H1 (cell line): ENCODE results near the gene BMI1. TPM values are rescaled to one million over a fixed set of nuclear protein-coding genes. Genes with fewer than 3 reads are reported as not detected.

Experiments used
- CTCF ChIA-PET: fragments of 300-600 bp; sonication (Branson Sonifier 250); formaldehyde crosslinking; loops from one replicate; lab custom pipeline; 2021; ENCODE audit not compliant: partially characterized antibody; lab: Charles Lee
- POLR2A ChIA-PET: fragments of 300-600 bp; sonication (Branson Sonifier 250); formaldehyde crosslinking; loops from one replicate; lab custom pipeline; 2021; ENCODE audit warnings: inconsistent platforms; ENCODE audit not compliant: partially characterized antibody; lab: Charles Lee
- DNase-seq, 2 experiments: peaks; one replicate each; pipeline versions ENCODE4 v3.0.0 to v3.0.0-alpha.2; 2010 to 2022; ENCODE audit warnings: low spot score in 2 of 2, low read depth in 1 of 2, mixed read lengths in 1 of 2
- FAIRE-seq: peaks from 2 replicates; lab custom pipeline; 2011; peaks lifted over from hg19 to GRCh38; lab: Jason Lieb, UNC
- H2AFZ ChIP-seq: 2 replicates; pipeline ENCODE4 v1.8.1; 2012; ENCODE audit warnings: low read length, inconsistent platforms
- H2AK5ac ChIP-seq: 2 replicates; pipeline ENCODE4 v1.6.1; 2013; ENCODE audit warnings: low read depth, low read length
- H2BK120ac ChIP-seq: replicated peaks from 2 replicates; pipeline ENCODE3; 2013; ENCODE audit warnings: low read depth, low read length, inconsistent platforms
- H2BK12ac ChIP-seq: 2 replicates; pipeline ENCODE4 v1.6.1; 2013; ENCODE audit warnings: low read depth, low read length
- H2BK15ac ChIP-seq: 2 replicates; pipeline ENCODE4 v1.6.1; 2013; ENCODE audit warnings: low read length
- H2BK20ac ChIP-seq: 2 replicates; pipeline ENCODE4 v1.6.1; 2013; ENCODE audit warnings: low read length
- H2BK5ac ChIP-seq: 2 replicates; pipeline ENCODE4 v1.6.1; 2013; ENCODE audit warnings: low read depth, low read length
- H3K14ac ChIP-seq: 2 replicates; pipeline ENCODE4 v1.6.1; 2013; ENCODE audit warnings: inconsistent platforms; ENCODE audit not compliant: insufficient read length
- H3K18ac ChIP-seq: 2 replicates; pipeline ENCODE4 v1.6.1; 2013; ENCODE audit warnings: low read length; ENCODE audit errors: extremely low read depth
- H3K23ac ChIP-seq: 2 replicates; pipeline ENCODE4 v1.6.1; 2013; ENCODE audit warnings: inconsistent platforms; ENCODE audit not compliant: insufficient read length
- H3K23me2 ChIP-seq: 2 replicates; pipeline ENCODE4 v1.6.1; 2013; ENCODE audit warnings: low read depth, low read length
- H3K27ac ChIP-seq: 2 replicates; pipeline ENCODE4 v1.6.1; 2011; ENCODE audit warnings: low read depth, low read length, inconsistent platforms
- H3K27me3 ChIP-seq, 4 experiments: replicated peaks in 1 of 4; 1 replicate in 1 of 4; 2 replicates in 3 of 4; pipeline versions ENCODE4 v1.6.1 to v1.8.1; 2011 to 2013; ENCODE audit warnings: low read length in 3 of 4, mild to moderate bottlenecking in 3 of 4, inconsistent platforms in 2 of 4, mixed read lengths in 2 of 4, moderate library complexity in 1 of 4; ENCODE audit not compliant: control insufficient read depth in 3 of 4, insufficient read depth in 3 of 4; ENCODE audit errors: extremely low read depth in 1 of 4
- H3K36me3 ChIP-seq, 4 experiments: 2 replicates each; pipeline versions ENCODE4 v1.6.1 to v1.8.1; 2011 to 2013; ENCODE audit warnings: mild to moderate bottlenecking in 4 of 4, low read length in 3 of 4, moderate library complexity in 2 of 4, control low read depth in 1 of 4, inconsistent platforms in 1 of 4; ENCODE audit not compliant: insufficient read depth in 4 of 4, control insufficient read depth in 2 of 4
- H3K4ac ChIP-seq: replicated peaks from 2 replicates; pipeline ENCODE3; 2013; ENCODE audit warnings: low read length, low read depth, mixed read lengths, inconsistent platforms; ENCODE audit not compliant: insufficient read length
- H3K4me1 ChIP-seq, 4 experiments: replicated peaks in 1 of 4; 1 replicate in 1 of 4; 2 replicates in 3 of 4; pipeline versions ENCODE4 v1.6.1 to v1.8.1; 2011 to 2013; ENCODE audit warnings: low read length in 3 of 4, inconsistent platforms in 2 of 4, mixed read lengths in 1 of 4; ENCODE audit not compliant: insufficient read depth in 4 of 4, control insufficient read depth in 3 of 4
- H3K4me2 ChIP-seq, 2 experiments: 2 replicates each; pipeline versions ENCODE4 v1.6.1 to v1.8.1; 2011 to 2013; ENCODE audit warnings: low read depth in 2 of 2, low read length in 2 of 2, control low read depth in 1 of 2, inconsistent platforms in 1 of 2, mild to moderate bottlenecking in 1 of 2; ENCODE audit not compliant: insufficient read depth in 1 of 2
- H3K4me3 ChIP-seq, 4 experiments: fragments of 200-600, 300-600 bp in 1 of 4; sonication (generic), shearing (Covaris generic), sonication (Bioruptor Twin) in 1 of 4; 2 replicates each; pipeline versions ENCODE4 v1.5.1 to v1.8.1; 2011 to 2016; ENCODE audit warnings: low read length in 4 of 4, low read depth in 3 of 4, control low read depth in 2 of 4, inconsistent platforms in 2 of 4, mild to moderate bottlenecking in 2 of 4, mixed read lengths in 1 of 4, moderate library complexity in 1 of 4; ENCODE audit not compliant: insufficient read depth in 2 of 4; ENCODE audit errors: extremely low read depth in 1 of 4
- H3K56ac ChIP-seq: replicated peaks from 2 replicates; pipeline ENCODE3; 2013; ENCODE audit warnings: low read depth, mild to moderate bottlenecking, mixed read lengths, low read length, inconsistent platforms; ENCODE audit not compliant: insufficient read length
- H3K79me1 ChIP-seq: 2 replicates; pipeline ENCODE4 v1.6.1; 2013; ENCODE audit warnings: low read depth, low read length, control low read depth
- H3K79me2 ChIP-seq, 2 experiments: 2 replicates each; pipeline versions ENCODE4 v1.6.1 to v1.8.1; 2012 to 2013; ENCODE audit warnings: low read length in 2 of 2, mild to moderate bottlenecking in 2 of 2, inconsistent platforms in 1 of 2; ENCODE audit not compliant: insufficient read depth in 2 of 2, control insufficient read depth in 1 of 2
- H3K9ac ChIP-seq, 4 experiments: replicated peaks in 1 of 4; 1 replicate in 1 of 4; 2 replicates in 3 of 4; pipeline versions ENCODE4 v1.6.1 to v1.8.1; 2011 to 2013; ENCODE audit warnings: low read depth in 3 of 4, low read length in 3 of 4, control low read depth in 2 of 4, mild to moderate bottlenecking in 2 of 4, moderate library complexity in 2 of 4, inconsistent platforms in 1 of 4; ENCODE audit errors: extremely low read depth in 1 of 4
- H3K9me3 ChIP-seq, 2 experiments: 2 replicates each; pipeline versions ENCODE4 v1.6.1 to v1.8.1; 2012 to 2013; ENCODE audit warnings: mild to moderate bottlenecking in 2 of 2, moderate library complexity in 2 of 2, control low read depth in 1 of 2, inconsistent platforms in 1 of 2, low read depth in 1 of 2, low read length in 1 of 2, mixed read lengths in 1 of 2; ENCODE audit not compliant: insufficient read depth in 2 of 2
- H4K20me1 ChIP-seq, 2 experiments: replicated peaks in 1 of 2; 2 replicates each; pipeline versions ENCODE3 to v1.8.1; 2011 to 2013; ENCODE audit warnings: inconsistent platforms in 2 of 2, low read length in 2 of 2, mild to moderate bottlenecking in 1 of 2; ENCODE audit not compliant: insufficient read depth in 2 of 2, control insufficient read depth in 1 of 2
- H4K5ac ChIP-seq: 2 replicates; pipeline ENCODE4 v1.6.1; 2013; ENCODE audit warnings: low read length, low read depth, mixed read lengths, inconsistent platforms; ENCODE audit not compliant: insufficient read length
- H4K8ac ChIP-seq: 2 replicates; pipeline ENCODE4 v1.8.0; 2013; ENCODE audit warnings: mild to moderate bottlenecking, moderate library complexity, low read length, inconsistent platforms; ENCODE audit not compliant: insufficient read depth; ENCODE audit errors: extremely low read depth
- H4K91ac ChIP-seq: replicated peaks from 2 replicates; pipeline ENCODE3; 2013; ENCODE audit warnings: low read length, mixed read lengths, inconsistent platforms; ENCODE audit not compliant: insufficient read length
- BCL11A ChIP-seq, 2 experiments: IDR thresholded peaks; one replicate each; pipeline ENCODE4 v1.6.1; 2011; ENCODE audit warnings: low read depth in 2 of 2, low read length in 2 of 2, mild to moderate bottlenecking in 2 of 2
- BRCA1 ChIP-seq: IDR thresholded peaks from 2 replicates; pipeline ENCODE4 v1.6.1; 2012; ENCODE audit warnings: low read depth, low read length, improper control_type of control experiment
- EGR1 ChIP-seq: IDR thresholded peaks from 2 replicates; pipeline ENCODE4 v1.6.1; 2011; ENCODE audit warnings: low read depth, low read length, borderline replicate concordance
- EP300 ChIP-seq, 2 experiments: IDR thresholded peaks; 1 replicate in 1 of 2; 2 replicates in 1 of 2; pipeline ENCODE4 v1.6.1; 2011 to 2012; ENCODE audit warnings: low read depth in 2 of 2, low read length in 2 of 2, mild to moderate bottlenecking in 2 of 2, borderline replicate concordance in 1 of 2, inconsistent platforms in 1 of 2, moderate library complexity in 1 of 2
- KDM5A ChIP-seq: fragments of 200-600 bp; IDR thresholded peaks from 2 replicates; pipeline ENCODE4 v1.7.1; 2012; ENCODE audit warnings: mild to moderate bottlenecking, low read length, inconsistent platforms, mixed read lengths
- NANOG ChIP-seq: IDR thresholded peaks from 2 replicates; pipeline ENCODE4 v1.6.1; 2011; ENCODE audit warnings: low read length, low read depth, mild to moderate bottlenecking, inconsistent platforms; ENCODE audit not compliant: insufficient read depth, poor library complexity, severe bottlenecking
- POLR2A ChIP-seq, 2 experiments: IDR thresholded peaks; 1 replicate in 1 of 2; 2 replicates in 1 of 2; pipeline ENCODE4 v1.6.1; 2011; ENCODE audit warnings: low read depth in 2 of 2, low read length in 2 of 2, mild to moderate bottlenecking in 2 of 2; ENCODE audit errors: control extremely low read depth in 1 of 2
- POLR2AphosphoS5 ChIP-seq: IDR thresholded peaks from 2 replicates; pipeline ENCODE4 v1.6.1; 2011; ENCODE audit warnings: low read depth, low read length
- POU5F1 ChIP-seq: IDR thresholded peaks from 2 replicates; pipeline ENCODE4 v1.6.1; 2011; ENCODE audit warnings: low read depth, mild to moderate bottlenecking, low read length, moderate library complexity
- RXRA ChIP-seq: IDR thresholded peaks from 2 replicates; pipeline ENCODE4 v1.6.1; 2011; ENCODE audit warnings: low read depth, mild to moderate bottlenecking, low read length, moderate library complexity; ENCODE audit not compliant: insufficient read depth
- SIX5 ChIP-seq: IDR thresholded peaks from 2 replicates; pipeline ENCODE4 v1.6.1; 2011; ENCODE audit warnings: mild to moderate bottlenecking, low read depth, low read length
- SP1 ChIP-seq: IDR thresholded peaks from 2 replicates; pipeline ENCODE4 v1.6.1; 2011; ENCODE audit warnings: low read depth, low read length
- SRF ChIP-seq: IDR thresholded peaks from 2 replicates; pipeline ENCODE4 v1.6.1; 2011; ENCODE audit warnings: mild to moderate bottlenecking, low read depth, low read length, moderate library complexity
- TCF12 ChIP-seq: IDR thresholded peaks from 2 replicates; pipeline ENCODE4 v1.6.1; 2011; ENCODE audit warnings: low read depth, mild to moderate bottlenecking, low read length
- WGBS, 2 experiments: shearing (Covaris generic) in 1 of 2; methylation state at CpG; one replicate each; pipeline versions ENCODE4 v1.1.6 to v1.1.7; 2013 to 2015; ENCODE audit warnings: low lambda C conversion rate in 2 of 2, mixed read lengths in 2 of 2, inconsistent platforms in 1 of 2, low coverage in 1 of 2, missing lambda C conversion rate in 1 of 2; ENCODE audit not compliant: insufficient replicate concordance in 2 of 2, insufficient coverage in 1 of 2, insufficient read length in 1 of 2; ENCODE audit errors: extremely low coverage in 1 of 2, missing lambda C conversion rate in 1 of 2; 5-methylcytosine and 5-hydroxymethylcytosine counted together
- polyA plus RNA-seq, 7 experiments: library from polyadenylated mRNA; depleted of rRNA in 3 of 7; stranded (reverse) in 5 of 7; unstranded in 2 of 7; fragments of >200 nt in 5 of 7; fragments of 200-250 nt in 2 of 7; gene quantifications; 1 replicate in 5 of 7; 2 replicates in 1 of 7; 4 replicates in 1 of 7; pipeline versions ENCODE4 v1.2.1 to v1.2.3, GENCODE V29; 2011 to 2013; ENCODE audit warnings: missing spikeins in 2 of 7, mixed read lengths in 2 of 7
- total RNA-seq: library from RNA; stranded (reverse); fragmentation: NEBNext Ultra II Directional; extraction: Animal tissue kit (Norgen Biotek cat#: 25700); gene quantifications from 2 replicates; pipeline ENCODE4 v1.2.1, GENCODE V29; 2021
- TF ChIP-seq, protein P1 (sequence below): IDR thresholded peaks from 2 replicates; pipeline ENCODE4 v1.6.1; 2011; ENCODE audit warnings: low read length, improper control_type of control experiment

BMI1 gene
- total and polyA plus RNA-seq, 2 of the 8 experiments (the other 6 are each of a cell fraction or from before 2014, with no cell fraction given), result 2.8 to 10.7 TPM

DNA sequence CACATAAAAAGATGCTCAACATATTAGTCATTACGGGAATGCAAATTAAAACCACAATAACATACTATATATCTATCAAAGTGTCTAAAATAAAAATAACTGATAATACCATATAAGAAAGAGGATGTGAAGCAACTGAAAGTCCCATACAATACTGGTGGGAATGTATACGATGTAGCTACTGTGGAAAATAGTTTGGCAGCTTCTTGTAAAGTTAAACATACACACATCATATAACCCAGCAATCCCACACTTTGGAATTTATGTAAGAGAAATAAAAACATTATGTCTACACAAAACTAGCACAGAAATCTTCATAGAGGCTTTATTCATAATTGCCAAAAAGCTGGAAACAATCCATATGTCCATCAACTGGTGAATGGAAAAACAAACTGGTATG is 15.2 kb upstream of the BMI1 start:
- no peak overlapping the region for H3K4ac ChIP-seq
- no peaks in the 10 kb centered on the region for H4K20me1 ChIP-seq
- 96% methylated on average over 2 of the region's 2 CpGs; no CpG with 5 or more reads in 1 of the 2 experiments for WGBS, 2 experiments
- no peak overlapping the region for H3K14ac ChIP-seq
- H2AFZ ChIP-seq, result no peak overlapping the region
- no peaks in the 10 kb centered on the region for H3K4me1 ChIP-seq
- H3K4me2 ChIP-seq, result no peak overlapping the region
- no peaks in the 10 kb centered on the region for H3K79me2 ChIP-seq
- H3K9ac ChIP-seq, result no peak overlapping the region
- H2AK5ac ChIP-seq, result no peak overlapping the region
- no peaks in the 10 kb centered on the region for H3K9me3 ChIP-seq
- no peak overlapping the region for H2BK120ac ChIP-seq
- no peak overlapping the region for H4K8ac ChIP-seq
- no peak overlapping the region for H2BK5ac ChIP-seq
- no peak overlapping the region for H3K4me3 ChIP-seq
- no peak overlapping the region for H3K56ac ChIP-seq
- H4K5ac ChIP-seq, result no peak overlapping the region
- H4K91ac ChIP-seq, result no peak overlapping the region
- no peaks in the 10 kb centered on the region for H3K79me1 ChIP-seq
- no peak overlapping the region for H3K18ac ChIP-seq
- ChIA-PET POLR2A (no interaction called here), CTCF (interaction anchor here (0.6 kb wide), 1 partner anchor 202 kb away, joined by 3 read pairs; no protein-coding TSS in a partner anchor)
- FAIRE-seq (no peak), DNase-seq (no peak)
- H2BK15ac ChIP-seq, result no peak overlapping the region
- H2BK12ac ChIP-seq, result no peak overlapping the region
- H3K23ac ChIP-seq, result no peak overlapping the region
- no peak overlapping the region for H2BK20ac ChIP-seq
- H3K36me3 ChIP-seq, result no peaks in the 10 kb centered on the region
- H3K27me3 ChIP-seq, result no peaks in the 10 kb centered on the region; a peak in 1 of 7 replicates
- H3K27ac ChIP-seq, result no peak overlapping the region
- no peaks in the 10 kb centered on the region for H3K23me2 ChIP-seq
- TF ChIP-seq SRF (no peak), RXRA (no peak), SP1 (no peak), KDM5A (no peak), EP300 (IDR thresholded peaks at IDR 0.05; ENCODE audit: borderline replicate concordance in 1 of 2, low read depth in 2 of 2, low read length in 2 of 2) (no peak), SIX5 (no peak), BCL11A (IDR thresholded peaks at IDR 0.05; ENCODE audit: low read depth in 2 of 2, low read length in 2 of 2) (no peak), POLR2AphosphoS5 (no peak), EGR1 (no peak), POU5F1 (no peak), NANOG (no peak), POLR2A (IDR thresholded peaks at IDR 0.05; ENCODE audit: control extremely low read depth in 1 of 2, low read depth in 2 of 2, low read length in 2 of 2) (no peak), BRCA1 (no peak), TCF12 (no peak)
- TF ChIP-seq, protein P1, sequence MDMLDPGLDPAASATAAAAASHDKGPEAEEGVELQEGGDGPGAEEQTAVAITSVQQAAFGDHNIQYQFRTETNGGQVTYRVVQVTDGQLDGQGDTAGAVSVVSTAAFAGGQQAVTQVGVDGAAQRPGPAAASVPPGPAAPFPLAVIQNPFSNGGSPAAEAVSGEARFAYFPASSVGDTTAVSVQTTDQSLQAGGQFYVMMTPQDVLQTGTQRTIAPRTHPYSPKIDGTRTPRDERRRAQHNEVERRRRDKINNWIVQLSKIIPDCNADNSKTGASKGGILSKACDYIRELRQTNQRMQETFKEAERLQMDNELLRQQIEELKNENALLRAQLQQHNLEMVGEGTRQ, result no peak
